ENCODE measurements around the gene RETSAT.
"Not testable (repeated sequence)": the region's sequence is repeated elsewhere in the genome, so short reads cannot be mapped to it uniquely, and the experiment has no call there.

RETSAT gene

DNA sequence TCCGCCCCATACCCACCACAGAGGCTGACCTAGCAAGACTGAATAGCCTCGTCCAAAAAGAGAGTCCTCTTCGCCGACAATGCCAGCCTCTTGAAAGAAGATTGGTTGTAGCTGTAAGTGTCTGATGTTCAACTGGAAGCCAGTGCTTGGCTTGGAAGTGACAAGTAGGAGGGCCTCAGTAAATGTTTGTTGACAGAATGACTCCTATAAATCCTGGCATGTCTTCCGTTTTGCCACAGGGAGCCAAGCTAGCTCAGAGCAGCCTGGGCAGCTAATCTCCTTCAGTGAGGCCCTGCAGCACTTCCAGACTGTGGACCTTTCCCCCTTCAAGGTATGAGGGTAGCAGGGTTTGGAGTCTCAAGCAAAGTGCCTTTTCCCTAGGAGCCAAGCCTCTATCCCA lies 15.2 kb upstream of the RETSAT start:
- no peak overlapping the region for H3K18ac ChIP-seq (ENCODE audit: low read length)
- H2AK5ac ChIP-seq (ENCODE audit: low read length) = no peak overlapping the region
- no peak overlapping the region for H4K8ac ChIP-seq (ENCODE audit: low read depth, low read length)
- no peaks in the 10 kb centered on the region for H3K27me3 ChIP-seq (ENCODE audit: insufficient read depth, low read length)
- no peak overlapping the region for H4K91ac ChIP-seq (ENCODE audit: low read depth, low read length)
- no peaks in the 10 kb centered on the region for H3K79me2 ChIP-seq (ENCODE audit: control insufficient read depth, insufficient read depth, low read length, poor library complexity)
- H3K9ac ChIP-seq (ENCODE audit: low read length) = no peak overlapping the region
- WGBS (ENCODE audit: extremely low coverage, insufficient coverage, insufficient read length) = no CpG with 5 or more reads among the region's 5 CpGs
- H2BK12ac ChIP-seq (ENCODE audit: low read length) = no peak overlapping the region
- no peak overlapping the region for H4K12ac ChIP-seq (ENCODE audit: low read depth, low read length)
- no peaks in the 10 kb centered on the region for H3K4me1 ChIP-seq (ENCODE audit: control insufficient read depth in 1 of 2, insufficient read depth in 2 of 2, low read length in 2 of 2)
- H3K14ac ChIP-seq (ENCODE audit: low read length) = no peak overlapping the region
- no peak overlapping the region for H3K27ac ChIP-seq (ENCODE audit: low read depth, low read length)
- no peak for DNase-seq
- no peak overlapping the region for H2BK120ac ChIP-seq (ENCODE audit: insufficient read depth, low read length, poor library complexity)
- H2AFZ ChIP-seq (ENCODE audit: insufficient read depth, low read length, poor library complexity) = no peak overlapping the region
- H3K4ac ChIP-seq (ENCODE audit: low read depth, low read length) = no peak overlapping the region
- H3K36me3 ChIP-seq (ENCODE audit: control insufficient read depth in 1 of 2, insufficient read depth in 2 of 2, low read length in 2 of 2) = peaks cover 0 to 9% of the 10 kb centered on the region in 2 experiments
- no peak overlapping the region for H3K4me3 ChIP-seq (ENCODE audit: low read depth, low read length)
- H2BK5ac ChIP-seq (ENCODE audit: low read depth, low read length, poor library complexity) = no peak overlapping the region
- no peaks in the 10 kb centered on the region for H3K9me3 ChIP-seq (ENCODE audit: insufficient read depth, low read depth, low read length)
- no peaks in the 10 kb centered on the region for H3K79me1 ChIP-seq (ENCODE audit: low read length)
- no peak overlapping the region for H3K4me2 ChIP-seq (ENCODE audit: low read length)
- no peak overlapping the region for H3K23ac ChIP-seq (ENCODE audit: low read length)

DNA sequence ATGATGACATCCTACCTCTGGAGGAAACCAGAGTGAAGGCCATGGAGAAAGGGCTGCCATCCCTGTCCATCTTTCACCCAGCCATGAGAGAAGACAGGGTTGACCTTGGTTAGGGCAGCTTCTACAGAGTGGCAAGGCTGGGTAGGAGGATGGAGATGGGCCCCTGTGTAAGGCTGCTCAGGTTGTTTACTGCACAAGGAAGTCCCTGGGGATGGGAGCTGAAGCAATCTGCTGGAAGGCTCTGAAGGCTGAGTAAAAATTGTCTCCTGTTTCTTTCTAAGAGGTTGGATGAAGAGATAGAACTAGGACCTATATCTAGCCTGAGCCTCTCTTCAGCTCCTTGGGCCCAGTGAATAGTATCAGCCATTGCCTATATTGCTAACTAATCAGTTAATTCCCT lies 14.6 kb upstream of the RETSAT start:
- Histone ChIP-seq H4K8ac (ENCODE audit: low read depth, low read length) (no peak overlapping the region), H3K9me3 (ENCODE audit: insufficient read depth, low read depth, low read length) (no peaks in the 10 kb centered on the region), H3K79me2 (ENCODE audit: control insufficient read depth, insufficient read depth, low read length, poor library complexity) (no peaks in the 10 kb centered on the region), H3K18ac (ENCODE audit: low read length) (no peak overlapping the region), H2AFZ (ENCODE audit: insufficient read depth, low read length, poor library complexity) (no peak overlapping the region), H2BK5ac (ENCODE audit: low read depth, low read length, poor library complexity) (no peak overlapping the region), H3K4me1 (ENCODE audit: control insufficient read depth in 1 of 2, insufficient read depth in 2 of 2, low read length in 2 of 2) (no peaks in the 10 kb centered on the region), H3K36me3 (ENCODE audit: control insufficient read depth in 1 of 2, insufficient read depth in 2 of 2, low read length in 2 of 2) (peaks cover 0 to 9% of the 10 kb centered on the region in 2 experiments), H3K23ac (ENCODE audit: low read length) (no peak overlapping the region), H3K4ac (ENCODE audit: low read depth, low read length) (no peak overlapping the region), H4K91ac (ENCODE audit: low read depth, low read length) (no peak overlapping the region), H3K9ac (ENCODE audit: low read length) (no peak overlapping the region), H3K14ac (ENCODE audit: low read length) (no peak overlapping the region), H3K4me3 (ENCODE audit: low read depth, low read length) (no peak overlapping the region), H2BK120ac (ENCODE audit: insufficient read depth, low read length, poor library complexity) (no peak overlapping the region), H3K79me1 (ENCODE audit: low read length) (no peaks in the 10 kb centered on the region), H2AK5ac (ENCODE audit: low read length) (no peak overlapping the region), H3K4me2 (ENCODE audit: low read length) (no peak overlapping the region), H3K27me3 (ENCODE audit: insufficient read depth, low read length) (no peaks in the 10 kb centered on the region), H4K12ac (ENCODE audit: low read depth, low read length) (no peak overlapping the region), H2BK12ac (ENCODE audit: low read length) (no peak overlapping the region), H3K27ac (ENCODE audit: low read depth, low read length) (no peak overlapping the region)
- DNase-seq = no peak

DNA sequence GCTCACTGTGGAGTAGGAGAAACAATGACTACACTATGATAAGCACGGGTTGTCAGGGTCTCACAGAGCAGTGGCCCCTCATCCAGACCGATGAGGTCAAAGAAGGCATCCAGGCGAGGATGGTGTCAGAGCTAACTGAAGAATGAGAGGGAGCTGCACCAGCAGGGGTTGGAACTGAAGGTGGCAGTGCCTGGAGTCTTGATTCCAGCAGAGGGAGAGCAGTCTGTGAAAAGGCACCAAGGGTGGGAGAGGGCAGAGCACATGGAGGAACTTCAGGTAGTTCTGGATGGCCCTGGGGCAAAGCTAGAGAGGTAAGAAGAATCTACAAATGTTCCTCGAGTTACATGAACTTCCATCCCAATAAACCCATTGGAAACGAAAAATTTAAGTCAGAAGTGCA lies 12.9 kb upstream of the RETSAT start:
- H3K4ac ChIP-seq (ENCODE audit: low read depth, low read length) = no peak overlapping the region
- WGBS (ENCODE audit: extremely low coverage, insufficient coverage, insufficient read length) = no CpG with 5 or more reads among the region's 5 CpGs
- H3K9me3 ChIP-seq (ENCODE audit: insufficient read depth, low read depth, low read length) = no peaks in the 10 kb centered on the region

DNA sequence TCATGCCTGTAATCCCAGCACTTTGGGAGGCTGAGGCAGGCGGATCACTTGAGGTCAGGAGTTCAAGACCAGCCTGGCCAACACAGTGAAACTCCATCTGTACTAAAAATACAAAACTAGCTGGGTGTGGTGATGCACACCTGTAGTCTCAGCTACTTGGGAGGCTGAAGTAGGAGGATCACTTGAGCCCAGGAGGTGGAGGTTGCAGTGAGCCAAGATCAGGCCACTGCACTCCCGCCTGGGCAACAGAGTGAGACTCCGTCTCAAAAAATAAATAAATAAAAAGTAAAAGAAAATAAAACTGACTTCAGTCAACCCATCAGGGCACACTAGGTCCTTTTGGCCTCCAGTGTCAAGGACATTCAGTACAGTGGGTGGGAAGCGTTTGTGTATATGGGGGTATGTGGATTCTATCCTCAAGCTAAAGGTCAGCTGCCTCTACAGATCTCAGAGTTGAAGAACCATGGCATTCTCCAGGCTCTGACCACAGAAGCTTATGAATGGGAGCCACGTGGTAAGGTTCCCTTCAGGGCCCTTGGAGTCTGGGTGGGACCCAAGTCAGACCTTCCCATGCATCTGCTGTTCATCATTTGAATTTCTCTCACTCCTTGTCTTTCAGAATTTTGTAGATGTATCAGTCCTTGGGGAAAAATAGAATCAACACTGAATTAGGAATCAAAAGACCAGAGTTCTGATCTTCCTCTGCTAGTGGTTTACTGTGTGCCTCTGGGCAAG lies 8.5 kb upstream of the RETSAT start:
- H3K9ac ChIP-seq (ENCODE audit: low read length); H3K14ac ChIP-seq (ENCODE audit: low read length); DNase-seq; H3K4ac ChIP-seq (ENCODE audit: low read depth, low read length); H3K79me1 ChIP-seq (ENCODE audit: low read length); H2BK5ac ChIP-seq (ENCODE audit: low read depth, low read length, poor library complexity); H3K79me2 ChIP-seq (ENCODE audit: control insufficient read depth, insufficient read depth, low read length, poor library complexity); H4K12ac ChIP-seq (ENCODE audit: low read depth, low read length); H4K91ac ChIP-seq (ENCODE audit: low read depth, low read length); H3K18ac ChIP-seq (ENCODE audit: low read length); H3K27ac ChIP-seq (ENCODE audit: low read depth, low read length); H3K23ac ChIP-seq (ENCODE audit: low read length); H3K27me3 ChIP-seq (ENCODE audit: insufficient read depth, low read length); H3K9me3 ChIP-seq (ENCODE audit: insufficient read depth, low read depth, low read length); H4K8ac ChIP-seq (ENCODE audit: low read depth, low read length); H2BK120ac ChIP-seq (ENCODE audit: insufficient read depth, low read length, poor library complexity); H3K4me1 ChIP-seq (ENCODE audit: control insufficient read depth in 1 of 2, insufficient read depth in 2 of 2, low read length in 2 of 2); H2AK5ac ChIP-seq (ENCODE audit: low read length); H2AFZ ChIP-seq (ENCODE audit: insufficient read depth, low read length, poor library complexity); H3K4me3 ChIP-seq (ENCODE audit: low read depth, low read length); H3K4me2 ChIP-seq (ENCODE audit: low read length); H2BK12ac ChIP-seq (ENCODE audit: low read length): not testable (repeated sequence)
- no CpG with 5 or more reads among the region's 5 CpGs for WGBS (ENCODE audit: extremely low coverage, insufficient coverage, insufficient read length)
- H3K36me3 ChIP-seq (ENCODE audit: control insufficient read depth in 1 of 2, insufficient read depth in 2 of 2, low read length in 2 of 2) = peaks cover 0 to 12% of the 10 kb centered on the region in 2 experiments

More for the DNA sequence above, 12.9 kb upstream of the RETSAT start:
- H4K8ac ChIP-seq (ENCODE audit: low read depth, low read length) = no peak overlapping the region
- H3K18ac ChIP-seq (ENCODE audit: low read length) = no peak overlapping the region
- H2AFZ ChIP-seq (ENCODE audit: insufficient read depth, low read length, poor library complexity) = no peak overlapping the region
- no peaks in the 10 kb centered on the region for H3K79me1 ChIP-seq (ENCODE audit: low read length)
- H2BK5ac ChIP-seq (ENCODE audit: low read depth, low read length, poor library complexity) = no peak overlapping the region
- H3K23ac ChIP-seq (ENCODE audit: low read length) = no peak overlapping the region
- H3K4me3 ChIP-seq (ENCODE audit: low read depth, low read length) = no peak overlapping the region
- no peaks in the 10 kb centered on the region for H3K79me2 ChIP-seq (ENCODE audit: control insufficient read depth, insufficient read depth, low read length, poor library complexity)
- no peak overlapping the region for H3K4me2 ChIP-seq (ENCODE audit: low read length)
- H3K27ac ChIP-seq (ENCODE audit: low read depth, low read length) = no peak overlapping the region
- H2AK5ac ChIP-seq (ENCODE audit: low read length) = no peak overlapping the region
- no peak overlapping the region for H3K14ac ChIP-seq (ENCODE audit: low read length)
- no peak overlapping the region for H3K9ac ChIP-seq (ENCODE audit: low read length)
- no peak overlapping the region for H4K12ac ChIP-seq (ENCODE audit: low read depth, low read length)
- no peak overlapping the region for H4K91ac ChIP-seq (ENCODE audit: low read depth, low read length)
- H3K27me3 ChIP-seq (ENCODE audit: insufficient read depth, low read length) = no peaks in the 10 kb centered on the region
- no peak overlapping the region for H2BK12ac ChIP-seq (ENCODE audit: low read length)
- no peak for DNase-seq
- H3K36me3 ChIP-seq (ENCODE audit: control insufficient read depth in 1 of 2, insufficient read depth in 2 of 2, low read length in 2 of 2) = peaks cover 0 to 13% of the 10 kb centered on the region in 2 experiments
- no peak overlapping the region for H2BK120ac ChIP-seq (ENCODE audit: insufficient read depth, low read length, poor library complexity)
- no peaks in the 10 kb centered on the region for H3K4me1 ChIP-seq (ENCODE audit: control insufficient read depth in 1 of 2, insufficient read depth in 2 of 2, low read length in 2 of 2)
